Neural progenitor cell (in vitro differentiated cells): ENCODE measurements around the gene PIGK. TPM values are rescaled to one million over a fixed set of nuclear protein-coding genes. Genes with fewer than 3 reads are reported as not detected.
"Not testable (repeated sequence)": the region's sequence is repeated elsewhere in the genome, so short reads cannot be mapped to it uniquely, and the experiment has no call there.

Experiments
- DNase-seq: peaks from one replicate; pipeline ENCODE4 v3.0.0-alpha.2; 2016; ENCODE audit warnings: low spot score
- H2AFZ ChIP-seq: fragments of 200-600 bp; sonication (generic); replicated peaks from 2 replicates; pipeline ENCODE4 v1.6.1; 2016; ENCODE audit warnings: antibody characterized with exemption
- H3F3A ChIP-seq: fragments of 200-600 bp; sonication (generic); 2 replicates; pipeline ENCODE4 v1.6.1; 2016; ENCODE audit warnings: antibody characterized with exemption, low read depth
- H3K27ac ChIP-seq: fragments of 200-600 bp; sonication (generic); 2 replicates; pipeline ENCODE4 v1.5.1; 2016; ENCODE audit warnings: mild to moderate bottlenecking
- H3K27me3 ChIP-seq: fragments of 200-600 bp; sonication (generic); 2 replicates; pipeline ENCODE4 v1.6.1; 2016; ENCODE audit warnings: mild to moderate bottlenecking, moderate library complexity
- H3K36me3 ChIP-seq: fragments of 200-600 bp; sonication (generic); 2 replicates; pipeline ENCODE4 v1.5.1; 2016
- H3K4me1 ChIP-seq: fragments of 200-600 bp; sonication (generic); 2 replicates; pipeline ENCODE4 v1.6.1; 2016; ENCODE audit warnings: mixed run types
- H3K4me2 ChIP-seq: fragments of 200-600 bp; sonication (generic); 2 replicates; pipeline ENCODE4 v1.6.1; 2016
- H3K4me3 ChIP-seq: fragments of 200-600 bp; sonication (generic); 2 replicates; pipeline ENCODE4 v1.5.1; 2016
- H3K79me2 ChIP-seq: fragments of 200-600 bp; sonication (generic); 2 replicates; pipeline ENCODE4 v1.6.1; 2016; ENCODE audit warnings: low read depth
- H3K9ac ChIP-seq: fragments of 200-600 bp; sonication (generic); 2 replicates; pipeline ENCODE4 v1.6.1; 2016
- H3K9me3 ChIP-seq: fragments of 200-600 bp; sonication (generic); 2 replicates; pipeline ENCODE4 v1.5.1; 2016; ENCODE audit warnings: low read depth
- H4K20me1 ChIP-seq: fragments of 200-600 bp; sonication (generic); 2 replicates; pipeline ENCODE4 v1.6.1; 2016; ENCODE audit warnings: low read depth
- H3K27ac Mint-ChIP-seq: 3 replicates; pipeline ENCODE4 v1.8.0; 2021; ENCODE audit warnings: mixed read lengths
- H3K27me3 Mint-ChIP-seq: 2 replicates; pipeline ENCODE4 v1.8.0; 2022; ENCODE audit warnings: low read depth, mild to moderate bottlenecking, inconsistent platforms, moderate library complexity, mixed read lengths; ENCODE audit not compliant: insufficient read depth
- H3K36me3 Mint-ChIP-seq: 3 replicates; pipeline ENCODE4 v1.8.0; 2021; ENCODE audit warnings: mixed read lengths
- H3K4me1 Mint-ChIP-seq: 3 replicates; pipeline ENCODE4 v1.8.0; 2021; ENCODE audit warnings: mixed read lengths
- H3K4me3 Mint-ChIP-seq: 3 replicates; pipeline ENCODE4 v1.8.0; 2021; ENCODE audit warnings: mild to moderate bottlenecking, moderate library complexity, mixed read lengths
- H3K9me3 Mint-ChIP-seq: 3 replicates; pipeline ENCODE4 v1.8.0; 2020; ENCODE audit warnings: mixed read lengths
- EZH2 ChIP-seq: fragments of 200-600 bp; sonication (generic); IDR thresholded peaks from 2 replicates; pipeline ENCODE4 v1.6.1; 2017; ENCODE audit warnings: antibody characterized with exemption, mild to moderate bottlenecking, moderate library complexity
- EZH2phosphoT487 ChIP-seq: fragments of 200-600 bp; sonication (generic); IDR thresholded peaks from 2 replicates; pipeline ENCODE4 v1.6.1; 2017; ENCODE audit warnings: antibody characterized with exemption
- total RNA-seq: library from RNA; depleted of rRNA; stranded (reverse); fragments of >200 nt; gene quantifications from 2 replicates; pipeline ENCODE4 v1.2.3, GENCODE V29; 2015; ENCODE audit warnings: low replicate concordance
- TF ChIP-seq, protein P1 (sequence below): fragments of 200-600 bp; sonication (generic); IDR thresholded peaks from 2 replicates; pipeline ENCODE4 v1.5.1; 2017; ENCODE audit warnings: antibody characterized with exemption, mild to moderate bottlenecking

PIGK gene
- total RNA-seq, 1 donor from 2014 or later = 44.1 TPM

DNA sequence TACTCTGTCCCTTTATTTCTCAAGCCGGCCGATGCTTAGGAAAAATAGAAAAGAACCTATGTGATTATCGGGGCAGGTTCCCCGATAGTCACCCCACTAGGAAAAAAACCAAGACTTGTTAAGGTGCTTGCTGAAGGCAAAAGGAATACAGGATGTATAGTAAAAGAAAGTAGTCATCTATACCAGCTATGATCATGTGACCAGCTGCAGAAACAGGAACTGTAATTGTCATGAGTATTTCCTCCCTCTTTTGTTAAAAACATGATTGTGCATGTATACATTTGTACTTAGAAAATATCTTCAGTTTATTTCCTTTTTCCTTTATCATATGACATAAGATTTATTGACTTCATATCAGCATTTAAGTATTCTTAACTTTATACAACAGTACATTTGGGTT lies 30.5 kb downstream of the PIGK start:
- Mint-ChIP-seq H3K27me3 (no peaks in the 10 kb centered on the region), H3K9me3 (peaks cover 9% of the 10 kb centered on the region), H3K4me1 (no peaks in the 10 kb centered on the region), H3K36me3 (peaks cover 2% of the 10 kb centered on the region), H3K27ac (no peak overlapping the region), H3K4me3 (no peak overlapping the region)
- Histone ChIP-seq H3K79me2 (no peaks in the 10 kb centered on the region), H3K36me3 (peaks cover 4% of the 10 kb centered on the region), H3K9ac (no peak overlapping the region), H3K4me1 (no peaks in the 10 kb centered on the region), H3K4me3 (no peak overlapping the region), H2AFZ (no peak overlapping the region), H3K9me3 (no peaks in the 10 kb centered on the region), H3F3A (no peaks in the 10 kb centered on the region), H4K20me1 (no peaks in the 10 kb centered on the region), H3K27me3 (no peaks in the 10 kb centered on the region), H3K4me2 (no peak overlapping the region), H3K27ac (no peak overlapping the region)
- no peak for DNase-seq
- TF ChIP-seq, protein P1, sequence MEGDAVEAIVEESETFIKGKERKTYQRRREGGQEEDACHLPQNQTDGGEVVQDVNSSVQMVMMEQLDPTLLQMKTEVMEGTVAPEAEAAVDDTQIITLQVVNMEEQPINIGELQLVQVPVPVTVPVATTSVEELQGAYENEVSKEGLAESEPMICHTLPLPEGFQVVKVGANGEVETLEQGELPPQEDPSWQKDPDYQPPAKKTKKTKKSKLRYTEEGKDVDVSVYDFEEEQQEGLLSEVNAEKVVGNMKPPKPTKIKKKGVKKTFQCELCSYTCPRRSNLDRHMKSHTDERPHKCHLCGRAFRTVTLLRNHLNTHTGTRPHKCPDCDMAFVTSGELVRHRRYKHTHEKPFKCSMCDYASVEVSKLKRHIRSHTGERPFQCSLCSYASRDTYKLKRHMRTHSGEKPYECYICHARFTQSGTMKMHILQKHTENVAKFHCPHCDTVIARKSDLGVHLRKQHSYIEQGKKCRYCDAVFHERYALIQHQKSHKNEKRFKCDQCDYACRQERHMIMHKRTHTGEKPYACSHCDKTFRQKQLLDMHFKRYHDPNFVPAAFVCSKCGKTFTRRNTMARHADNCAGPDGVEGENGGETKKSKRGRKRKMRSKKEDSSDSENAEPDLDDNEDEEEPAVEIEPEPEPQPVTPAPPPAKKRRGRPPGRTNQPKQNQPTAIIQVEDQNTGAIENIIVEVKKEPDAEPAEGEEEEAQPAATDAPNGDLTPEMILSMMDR = no peak
- TF ChIP-seq EZH2 (no peak), EZH2phosphoT487 (no peak)

DNA sequence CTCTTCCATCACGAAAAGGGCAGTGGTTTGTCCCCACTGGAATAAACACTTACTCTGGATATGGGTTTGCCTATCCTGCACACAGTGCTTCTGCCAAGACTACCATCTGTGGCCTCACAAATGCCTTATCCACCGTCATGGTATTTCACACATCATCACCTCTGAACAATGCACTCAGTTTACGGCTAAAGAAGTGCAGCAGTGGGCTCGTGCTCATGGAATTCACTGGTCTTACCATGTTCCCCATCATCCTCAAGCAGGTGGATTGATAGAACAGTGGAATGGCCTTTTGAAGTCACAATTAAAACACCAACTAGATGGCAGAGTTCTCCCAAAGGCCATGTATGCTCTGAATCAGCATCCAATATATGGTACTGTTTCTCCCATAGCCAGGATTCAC lies 32.3 kb downstream of the PIGK start:
- H3K4me1 Mint-ChIP-seq = peaks cover 10% of the 10 kb centered on the region
- peaks cover 18% of the 10 kb centered on the region for H3K9me3 Mint-ChIP-seq
- H3K4me3 Mint-ChIP-seq = not testable (repeated sequence)

DNA sequence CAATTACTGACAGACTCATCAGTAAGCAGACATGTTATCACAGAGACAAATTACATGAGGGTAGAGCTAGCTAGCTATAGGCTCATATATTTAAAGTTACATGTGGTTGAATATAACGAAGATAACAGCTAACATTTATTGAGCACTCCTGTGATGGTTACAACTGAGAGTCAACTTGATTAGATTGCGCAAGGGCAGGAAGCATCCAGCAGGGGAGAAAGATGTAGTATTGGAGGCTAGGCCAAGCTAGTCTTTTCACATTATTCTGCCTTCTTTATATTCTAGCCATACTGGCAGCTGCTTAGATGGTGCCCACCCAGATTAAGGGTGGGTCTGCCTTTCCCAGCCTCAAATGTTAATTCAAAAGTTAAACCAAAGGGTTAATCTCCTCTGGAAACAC lies 37.1 kb downstream of the PIGK start:
- H3K36me3 ChIP-seq = no peaks in the 10 kb centered on the region
- H3K4me1 Mint-ChIP-seq = peaks cover 10% of the 10 kb centered on the region
- H3K36me3 Mint-ChIP-seq = peaks cover 14% of the 10 kb centered on the region

More for the DNA sequence above, 32.3 kb downstream of the PIGK start:
- not testable (repeated sequence) for H3K36me3 ChIP-seq, H3K4me3 ChIP-seq, H3K27me3 Mint-ChIP-seq, H3K4me1 ChIP-seq, H3K9me3 ChIP-seq, H3K27ac ChIP-seq, H3K9ac ChIP-seq, H3F3A ChIP-seq, H3K27ac Mint-ChIP-seq, H3K4me2 ChIP-seq, H3K27me3 ChIP-seq, H3K79me2 ChIP-seq, H3K36me3 Mint-ChIP-seq, DNase-seq, H4K20me1 ChIP-seq, H2AFZ ChIP-seq

DNA sequence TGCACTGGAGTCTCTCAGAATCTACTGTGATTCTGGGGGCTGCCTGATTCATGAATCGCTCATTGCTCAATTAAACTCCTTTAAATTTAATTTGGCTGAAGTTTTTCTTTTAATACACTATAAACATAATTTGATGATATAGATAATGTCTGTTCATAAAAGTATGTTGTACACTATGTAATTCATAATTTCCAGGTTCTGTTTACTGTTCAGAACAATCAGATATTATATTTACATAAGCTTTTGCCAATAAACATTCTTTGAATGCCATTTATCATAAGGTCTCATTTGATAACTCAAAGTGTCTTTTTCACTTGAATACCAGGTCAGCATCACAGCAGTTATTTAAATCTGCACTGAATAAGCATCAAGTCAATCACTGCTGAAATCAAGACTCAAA lies 39.6 kb downstream of the PIGK start:
- Histone ChIP-seq H3F3A (peaks cover 8% of the 10 kb centered on the region), H3K4me1 (no peaks in the 10 kb centered on the region), H3K4me2 (no peak overlapping the region), H3K36me3 (peaks cover 12% of the 10 kb centered on the region), H3K27ac (no peak overlapping the region), H3K27me3 (no peaks in the 10 kb centered on the region), H3K9ac (no peak overlapping the region), H2AFZ (no peak overlapping the region), H3K9me3 (peaks cover 12% of the 10 kb centered on the region), H3K79me2 (no peaks in the 10 kb centered on the region), H4K20me1 (no peaks in the 10 kb centered on the region), H3K4me3 (no peak overlapping the region)
- no peak for TF ChIP-seq EZH2
- TF ChIP-seq, protein P1 = no peak
- no peak for TF ChIP-seq EZH2phosphoT487
- Mint-ChIP-seq H3K27ac (no peak overlapping the region), H3K36me3 (peaks cover 14% of the 10 kb centered on the region), H3K9me3 (peaks cover 42% of the 10 kb centered on the region), H3K4me1 (peaks cover 10% of the 10 kb centered on the region), H3K4me3 (no peak overlapping the region), H3K27me3 (no peaks in the 10 kb centered on the region)
- no peak for DNase-seq

More for the DNA sequence above, 37.1 kb downstream of the PIGK start:
- Histone ChIP-seq H3K4me2 (no peak overlapping the region), H3K4me1 (no peaks in the 10 kb centered on the region), H3F3A (peaks cover 8% of the 10 kb centered on the region), H3K79me2 (no peaks in the 10 kb centered on the region), H3K27me3 (no peaks in the 10 kb centered on the region), H3K9ac (no peak overlapping the region), H2AFZ (no peak overlapping the region), H3K27ac (no peak overlapping the region), H3K4me3 (no peak overlapping the region), H4K20me1 (no peaks in the 10 kb centered on the region), H3K9me3 (no peaks in the 10 kb centered on the region)
- DNase-seq = no peak
- H3K4me3 Mint-ChIP-seq = no peak overlapping the region
- H3K9me3 Mint-ChIP-seq = peaks cover 31% of the 10 kb centered on the region
- no peak overlapping the region for H3K27ac Mint-ChIP-seq
- TF ChIP-seq, protein P1 = no peak
- TF ChIP-seq EZH2phosphoT487 = no peak
- TF ChIP-seq EZH2 = no peak
- no peaks in the 10 kb centered on the region for H3K27me3 Mint-ChIP-seq
